GM21528 (cell line): Measurements from ENCODE around the gene GLP2R.

Experiments used
- ATAC-seq: cut with Tn5 transposase; IDR thresholded peaks from one replicate; pipeline ENCODE4 v1.9.1; 2021; ENCODE audit warnings: mild to moderate bottlenecking, moderate library complexity; ENCODE audit not compliant: unreplicated experiment, low FRiP score

The GLP2R gene

DNA sequence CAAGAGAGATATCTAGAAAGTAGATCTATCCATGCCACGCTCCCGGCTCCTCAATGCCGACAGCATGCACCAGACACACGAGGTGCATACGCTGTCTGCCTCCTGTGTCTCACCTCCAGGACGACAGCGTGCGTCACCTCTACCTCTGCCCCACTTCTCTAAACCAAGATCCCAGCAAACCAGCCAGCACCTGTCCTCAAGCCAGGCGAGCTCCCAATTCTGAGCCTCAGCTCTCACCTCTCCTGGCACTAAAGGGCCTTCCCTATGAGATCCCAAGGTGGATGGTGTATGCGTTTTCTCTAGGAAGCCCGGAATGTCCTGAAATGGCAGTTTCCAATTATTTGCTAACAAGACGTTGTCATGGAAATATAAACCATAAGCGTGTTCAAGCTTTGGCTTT lies 115.6 kb downstream of the GLP2R start:
- ATAC-seq = no peak
